ENCODE data around the gene CBLC. TPM values are rescaled to one million over a fixed set of nuclear protein-coding genes. Genes with fewer than 3 reads are reported as not detected.

The CBLC gene
- total RNA-seq, 1 experiment from 2014 or later = 15.9 TPM

DNA sequence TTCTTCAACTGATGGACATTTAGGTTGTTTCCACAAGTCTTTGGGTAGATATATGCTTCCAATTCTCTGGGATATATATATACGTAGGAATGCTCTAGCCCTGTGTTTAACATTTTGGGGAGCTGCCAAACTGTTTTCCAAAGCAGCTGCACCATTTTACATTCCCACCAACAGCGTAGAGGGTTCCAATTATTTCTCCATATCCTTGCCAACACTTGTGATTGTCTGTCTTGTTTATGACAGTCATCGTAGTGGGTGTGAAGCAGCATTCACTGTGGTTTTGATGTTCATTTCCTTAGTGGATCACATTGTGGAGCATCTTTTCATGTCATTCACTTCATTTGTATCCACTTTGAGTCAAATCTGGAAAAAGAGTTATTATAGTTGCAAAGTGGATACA lies 4.7 kb upstream of the CBLC start:
- Histone ChIP-seq H3K27me3 (ENCODE audit: insufficient read depth, low read length) (peaks cover 3% of the 10 kb centered on the region; the same call in 1 of the 2 replicates), H3T11ph (ENCODE audit: low read length) (no peak overlapping the region), H3K79me2 (ENCODE audit: insufficient read depth, low read length) (no peaks in the 10 kb centered on the region), H3K56ac (ENCODE audit: insufficient read length, low read depth, low read length) (no peak overlapping the region), H4K5ac (ENCODE audit: insufficient read length, low read depth, low read length) (no peak overlapping the region), H2AK5ac (ENCODE audit: insufficient read length, low read length) (no peak overlapping the region), H3K9me3 (ENCODE audit: control insufficient read depth, low read depth, low read length) (no peaks in the 10 kb centered on the region), H3K23me2 (ENCODE audit: insufficient read length, low read depth, low read length, poor library complexity, severe bottlenecking) (peaks cover 3% of the 10 kb centered on the region), H2BK15ac (ENCODE audit: low read depth, low read length) (no peak overlapping the region), H3K18ac (ENCODE audit: insufficient read length, low read depth, low read length) (no peak overlapping the region), H2BK5ac (ENCODE audit: insufficient read length, low read length) (no peak overlapping the region), H3K9ac (ENCODE audit: extremely low read depth, insufficient read length, low read length) (no peak overlapping the region), H3K4me1 (ENCODE audit: insufficient read depth, low read length) (no peaks in the 10 kb centered on the region; the same call in 1 of the 2 replicates), H2BK20ac (ENCODE audit: low read depth, low read length, poor library complexity, severe bottlenecking) (no peak overlapping the region), H4K91ac (ENCODE audit: insufficient read length, low read depth, low read length) (no peak overlapping the region), H4K8ac (replicated peaks; ENCODE audit: insufficient read length, low read depth, low read length) (no peak overlapping the region), H3K27ac (ENCODE audit: insufficient read length, low read depth, low read length) (no peak overlapping the region), H2BK12ac (ENCODE audit: insufficient read length, low read depth, low read length) (no peak overlapping the region), H3K23ac (ENCODE audit: insufficient read length, low read depth, low read length) (no peak overlapping the region), H2BK120ac (ENCODE audit: low read depth, low read length, poor library complexity, severe bottlenecking) (no peak overlapping the region), H3K4me2 (ENCODE audit: insufficient read depth, insufficient read length, low read length) (no peak overlapping the region), H3K4ac (ENCODE audit: low read depth, low read length) (no peak overlapping the region), H3K14ac (ENCODE audit: insufficient read depth, low read length) (no peak overlapping the region), H4K20me1 (ENCODE audit: control insufficient read depth, insufficient read depth, insufficient read length) (peaks cover 2% of the 10 kb centered on the region), H3K79me1 (ENCODE audit: insufficient read depth, low read depth, low read length, poor library complexity, severe bottlenecking) (no peaks in the 10 kb centered on the region), H2AFZ (ENCODE audit: low read length) (no peak overlapping the region)
- Mint-ChIP-seq H3K36me3 (ENCODE audit: insufficient read depth in 1 of 3, low read depth in 3 of 3) (peaks cover 2 to 5% (median 3%) of the 10 kb centered on the region in 3 experiments; a peak in 3 of 7 replicates), H3K4me3 (no peak overlapping the region), H3K27ac (no peak overlapping the region), H3K4me1 (peaks cover 6 to 10% of the 10 kb centered on the region in 2 experiments), H3K27me3 (ENCODE audit: low read depth) (peaks cover 33% of the 10 kb centered on the region), H3K9me3 (peaks cover 8 to 9% of the 10 kb centered on the region in 2 experiments)
- DNase-seq = no peak
- TF ChIP-seq, protein P1, sequence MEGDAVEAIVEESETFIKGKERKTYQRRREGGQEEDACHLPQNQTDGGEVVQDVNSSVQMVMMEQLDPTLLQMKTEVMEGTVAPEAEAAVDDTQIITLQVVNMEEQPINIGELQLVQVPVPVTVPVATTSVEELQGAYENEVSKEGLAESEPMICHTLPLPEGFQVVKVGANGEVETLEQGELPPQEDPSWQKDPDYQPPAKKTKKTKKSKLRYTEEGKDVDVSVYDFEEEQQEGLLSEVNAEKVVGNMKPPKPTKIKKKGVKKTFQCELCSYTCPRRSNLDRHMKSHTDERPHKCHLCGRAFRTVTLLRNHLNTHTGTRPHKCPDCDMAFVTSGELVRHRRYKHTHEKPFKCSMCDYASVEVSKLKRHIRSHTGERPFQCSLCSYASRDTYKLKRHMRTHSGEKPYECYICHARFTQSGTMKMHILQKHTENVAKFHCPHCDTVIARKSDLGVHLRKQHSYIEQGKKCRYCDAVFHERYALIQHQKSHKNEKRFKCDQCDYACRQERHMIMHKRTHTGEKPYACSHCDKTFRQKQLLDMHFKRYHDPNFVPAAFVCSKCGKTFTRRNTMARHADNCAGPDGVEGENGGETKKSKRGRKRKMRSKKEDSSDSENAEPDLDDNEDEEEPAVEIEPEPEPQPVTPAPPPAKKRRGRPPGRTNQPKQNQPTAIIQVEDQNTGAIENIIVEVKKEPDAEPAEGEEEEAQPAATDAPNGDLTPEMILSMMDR (conservative IDR thresholded peaks at IDR 0.05) = no peak
- no CpG with 5 or more reads among the region's 3 CpGs for WGBS (ENCODE audit: extremely low coverage, insufficient read length, low lambda C conversion rate)
